HG03159 (cell line): Measurements from ENCODE around the gene ATP6AP2.
A peak's percentile ranks its signal among the peaks of the same experiment; 100 is the strongest.

Experiments used
- ATAC-seq: cut with Tn5 transposase; IDR thresholded peaks from one replicate; pipeline ENCODE4 v1.9.1; 2021; ENCODE audit warnings: mild to moderate bottlenecking, moderate library complexity; ENCODE audit not compliant: unreplicated experiment

ATP6AP2 gene

DNA sequence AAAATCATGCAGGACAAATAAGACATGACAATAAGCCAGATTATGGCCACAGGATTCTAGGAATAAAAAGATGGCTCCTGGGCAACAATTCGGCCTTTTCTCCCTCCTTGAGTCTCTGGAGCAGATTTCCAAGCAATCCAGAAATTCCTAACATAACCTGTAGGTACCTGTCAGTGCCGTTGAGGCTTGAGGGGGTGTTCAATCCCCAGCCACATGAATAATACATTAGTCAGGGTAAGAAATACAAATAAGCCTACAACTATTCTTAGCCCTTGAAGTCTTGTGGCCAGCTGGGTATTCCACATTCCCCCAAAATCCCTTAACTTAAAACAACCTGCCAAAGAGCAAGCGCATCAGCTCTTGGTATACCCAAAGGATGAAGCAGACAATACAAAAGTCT is 56.9 kb downstream of the ATP6AP2 start:
- ATAC-seq: no peak

DNA sequence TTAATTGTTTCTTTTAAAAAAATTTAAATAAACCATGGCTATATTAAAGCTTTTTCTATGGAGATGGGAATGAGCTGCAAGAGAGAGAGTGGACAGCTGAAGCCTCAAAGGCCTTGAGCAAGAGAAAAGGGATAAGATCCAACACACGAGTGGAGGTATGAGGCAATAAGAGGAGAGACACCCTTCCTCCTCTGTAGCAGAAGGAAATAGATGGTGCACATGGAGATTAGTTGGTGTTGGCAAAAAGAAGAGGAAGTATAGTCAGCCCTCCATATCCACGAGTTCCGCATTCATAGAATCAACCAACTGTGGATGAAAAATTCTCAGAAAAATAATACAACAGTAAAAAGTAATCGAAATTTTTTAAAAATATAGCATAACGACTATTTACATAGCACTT is 63.4 kb downstream of the ATP6AP2 start:
- ATAC-seq: no peak

DNA sequence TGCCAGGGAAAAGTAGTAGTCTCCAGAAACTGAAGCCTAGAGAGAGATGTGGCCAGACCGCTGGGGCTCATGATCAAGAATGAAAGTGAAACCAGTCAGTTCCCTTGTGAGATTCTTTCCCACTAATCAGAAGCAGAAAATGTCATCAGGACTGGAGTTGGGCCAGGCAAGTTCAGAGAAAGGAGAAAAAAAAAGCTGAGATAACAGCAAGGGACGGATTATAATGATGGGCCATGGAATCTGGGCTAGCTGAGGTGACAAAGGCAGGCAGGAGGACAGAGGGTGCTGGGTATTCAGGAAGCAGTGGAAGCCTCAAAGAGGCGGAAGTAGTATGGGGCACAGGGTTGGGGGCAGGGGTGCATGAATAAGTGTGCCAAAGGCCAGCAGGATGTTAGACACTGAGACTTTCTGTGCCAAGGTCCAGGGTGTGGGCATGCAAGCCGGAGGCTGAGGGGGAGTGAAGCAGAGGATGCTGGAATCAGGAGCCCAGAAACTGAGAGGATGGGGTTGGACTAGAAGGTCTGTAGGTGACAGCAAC is 64.1 kb downstream of the ATP6AP2 start:
- peak; percentile 38 for ATAC-seq

DNA sequence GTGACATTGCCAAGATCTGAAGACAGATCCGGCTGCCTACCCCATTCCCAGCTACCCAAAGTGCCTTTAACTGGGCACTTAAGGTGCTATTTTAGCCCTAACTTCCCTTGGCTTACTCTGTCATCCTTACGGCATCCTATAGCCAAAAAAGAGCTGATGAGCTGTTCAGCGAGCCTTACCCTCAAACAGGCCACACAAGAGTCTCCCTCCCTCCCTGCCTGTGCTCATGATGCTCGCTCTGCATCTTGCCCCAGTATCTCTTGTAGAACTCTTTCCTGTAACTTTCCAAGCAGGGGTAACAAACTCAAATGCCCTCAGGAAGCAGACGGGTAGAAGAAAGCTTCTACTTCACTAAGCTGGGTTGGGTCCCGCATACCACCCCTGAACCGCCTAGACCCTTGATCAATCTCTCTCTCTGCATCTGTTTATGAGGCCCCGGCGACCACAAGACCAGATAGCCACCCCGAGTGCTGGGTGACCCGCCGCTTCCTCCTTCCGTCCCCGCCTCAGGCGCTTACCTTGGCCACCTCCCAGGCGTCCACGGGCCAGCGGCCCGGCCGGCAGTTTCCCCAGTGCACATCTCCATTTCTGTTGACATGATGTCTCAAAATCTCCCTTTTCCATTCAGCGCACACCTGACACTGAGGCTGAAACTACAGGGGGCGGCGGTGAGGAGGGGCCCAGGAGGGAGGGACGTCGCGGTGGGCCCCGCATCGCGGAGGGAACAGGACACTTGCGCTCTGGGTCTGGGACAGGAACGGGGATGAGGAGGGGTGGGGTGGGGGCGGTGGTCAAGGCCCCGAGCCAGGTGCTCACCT is 65.9 kb downstream of the ATP6AP2 start:
- peak; percentile 19 for ATAC-seq

DNA sequence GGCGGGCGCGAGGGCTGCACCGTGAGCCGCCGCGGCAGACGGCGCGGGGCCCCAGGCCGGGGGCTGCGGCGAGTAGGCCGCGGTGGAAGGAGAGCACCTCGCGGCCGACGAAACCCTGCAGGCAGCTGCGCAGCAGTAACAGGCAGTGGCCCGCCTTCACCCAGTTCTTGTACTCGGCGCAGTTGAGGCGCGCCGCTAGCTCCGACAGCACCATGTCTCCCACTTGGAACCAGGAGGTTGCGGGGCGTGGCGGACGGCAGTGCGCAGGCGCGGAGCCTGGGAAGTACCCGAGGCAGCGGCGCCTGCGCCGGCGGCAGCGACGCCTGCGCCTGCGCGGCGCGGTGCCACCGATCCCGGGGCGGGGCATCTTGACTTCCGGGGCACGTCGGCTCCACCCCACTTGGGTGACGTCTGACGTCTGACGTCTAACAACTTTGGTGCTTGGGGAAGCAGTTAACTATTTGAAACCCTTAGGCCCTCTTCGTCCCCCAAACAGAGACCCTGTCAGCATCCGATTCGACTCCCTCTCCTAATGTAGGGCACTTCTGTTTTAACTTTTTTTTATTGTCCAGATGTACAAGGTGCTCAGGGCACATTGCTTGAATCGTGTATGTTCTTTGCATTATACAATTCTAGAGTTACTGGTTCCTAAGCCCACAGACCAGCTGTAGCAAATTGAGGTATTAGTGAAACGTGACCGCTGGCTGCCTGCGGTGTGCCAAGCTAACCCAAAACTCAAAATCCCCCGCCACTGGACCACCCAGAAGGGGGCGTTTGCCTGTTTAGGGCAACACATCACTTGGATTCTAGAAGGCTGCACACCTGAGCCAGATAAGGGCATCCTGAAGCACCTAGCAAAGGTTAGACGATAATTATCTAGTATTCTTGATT is 66.8 kb downstream of the ATP6AP2 start, which contains the start of gene CXorf38:
Gene CXorf38, minus strand, starts transcription at position 255 of the 891 bp plus-strand sequence. Its CDS starts 41 bp downstream, at position 214.
- peak; percentile 74 for ATAC-seq

DNA sequence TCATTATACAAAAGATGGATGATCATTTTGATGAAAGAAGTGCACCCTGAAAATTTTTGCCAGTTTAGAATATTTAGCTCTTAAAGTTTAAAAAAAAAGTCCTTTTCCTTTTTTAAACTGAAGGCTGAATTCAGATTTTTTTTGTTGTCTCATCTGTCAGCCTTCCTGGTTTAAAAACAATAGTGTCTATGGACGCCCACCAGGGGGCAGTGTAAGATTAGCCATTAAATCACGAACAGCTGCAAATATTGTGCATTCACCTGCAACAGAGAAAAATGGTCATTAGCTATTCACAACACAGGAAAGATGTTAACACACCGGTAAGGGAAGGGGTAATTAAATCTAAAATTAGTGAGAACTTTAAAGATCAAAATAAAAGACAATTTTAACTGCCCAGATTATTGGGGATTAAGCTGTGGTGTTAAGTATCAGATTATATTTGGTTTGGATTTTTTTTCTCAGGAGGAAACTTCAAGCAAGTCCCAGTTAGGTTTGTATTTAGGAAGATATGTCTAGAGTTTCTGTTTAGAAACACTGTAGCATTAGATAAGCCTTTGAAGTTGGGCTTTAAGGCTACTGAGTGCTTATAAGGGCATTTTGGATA is 71.0 kb downstream of the ATP6AP2 start:
- no peak for ATAC-seq

DNA sequence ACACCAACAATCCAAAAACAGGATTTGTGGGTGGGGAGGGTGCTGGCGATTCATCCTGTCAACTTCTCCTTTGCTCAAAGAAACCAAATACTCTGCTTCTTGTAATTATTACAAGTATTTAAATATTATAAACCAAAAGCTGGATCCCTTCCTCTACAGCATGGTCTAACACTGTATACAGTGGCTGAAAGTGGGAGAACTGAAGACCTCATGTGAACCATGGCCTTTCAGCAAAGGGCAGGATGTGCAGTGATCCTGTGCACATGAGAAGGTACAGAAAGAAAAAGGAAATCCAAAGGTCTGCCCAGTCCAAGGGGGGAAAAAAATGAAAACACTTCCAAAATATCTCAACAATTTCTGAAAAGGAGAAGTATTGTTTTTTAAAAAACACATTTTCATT is 71.9 kb downstream of the ATP6AP2 start:
- ATAC-seq: no peak

DNA sequence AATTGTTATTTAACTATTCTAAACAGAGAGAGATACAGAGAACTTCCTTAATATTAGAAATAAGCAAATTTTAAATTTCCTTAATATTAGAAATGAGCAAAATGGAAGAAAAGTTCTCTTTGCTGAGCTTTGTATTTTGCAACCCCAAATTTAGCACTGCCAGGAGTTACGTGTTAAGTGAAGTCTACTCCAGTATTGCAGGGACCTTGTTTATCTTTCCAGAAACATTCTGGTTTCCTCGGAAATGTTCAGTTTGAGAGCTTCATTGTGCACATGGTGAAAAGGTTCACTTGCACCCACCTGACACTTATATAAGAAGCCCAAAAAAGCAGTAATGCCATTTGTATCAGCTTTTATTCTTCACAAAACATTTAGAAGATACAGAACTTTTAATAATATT is 72.8 kb downstream of the ATP6AP2 start:
- no peak for ATAC-seq
